Stimulated activated CD4-positive, alpha-beta T cell treated with anti-CD3 and anti-CD28 coated beads, Interleukin-1b, Interleukin-23, amount 100 ng/mL, for 24 hours (primary cell): ENCODE data around the gene TMPRSS3.

Source experiments
- DNase-seq, 4 experiments: peaks; one replicate each; pipeline ENCODE4 v3.0.0-alpha.2; 2020; ENCODE audit warnings: low read depth in 4 of 4, low spot score in 1 of 4

The TMPRSS3 gene

GRCh38 chr21:42374864-42375499, 20.9 kb downstream of the TMPRSS3 start:
- DNase-seq, result no peak

- DNase-seq, result no peak
Observed at GRCh38 chr21:42374457-42374856, 21.4 kb downstream of the TMPRSS3 start.

GRCh38 chr21:42373908-42374455, 21.9 kb downstream of the TMPRSS3 start:
- DNase-seq, result no peak

- DNase-seq, result peak in 2 of 4 experiments; percentile 13 to 28
Observed at GRCh38 chr21:42373196-42373907, 22.5 kb downstream of the TMPRSS3 start.

- DNase-seq, result no peak
Observed at GRCh38 chr21:42370894-42371654, 24.8 kb downstream of the TMPRSS3 start.

GRCh38 chr21:42369821-42370220, 26.0 kb downstream of the TMPRSS3 start:
- no peak for DNase-seq

GRCh38 chr21:42367367-42368165, 28.3 kb downstream of the TMPRSS3 start:
- DNase-seq, result no peak

- no peak for DNase-seq
Observed at GRCh38 chr21:42366292-42367010, 29.4 kb downstream of the TMPRSS3 start, which contains the start of gene TFF1. TSS of gene TFF1 (minus strand) at chr21:42366535. CDS start at chr21:42366495, 40 bp downstream.

GRCh38 chr21:42365770-42366169, 30.1 kb downstream of the TMPRSS3 start:
- no peak for DNase-seq

GRCh38 chr21:42364304-42364865, 31.5 kb downstream of the TMPRSS3 start:
- no peak for DNase-seq

- no peak for DNase-seq
Observed at GRCh38 chr21:42363312-42363711, 32.5 kb downstream of the TMPRSS3 start.

- DNase-seq, result no peak
Observed at GRCh38 chr21:42362700-42363099, 33.2 kb downstream of the TMPRSS3 start.

GRCh38 chr21:42362198-42362597, 33.7 kb downstream of the TMPRSS3 start:
- no peak for DNase-seq

- DNase-seq, result no peak
Observed at GRCh38 chr21:42361286-42361685, 34.6 kb downstream of the TMPRSS3 start.

GRCh38 chr21:42360317-42360716, 35.5 kb downstream of the TMPRSS3 start:
- no peak for DNase-seq

- DNase-seq, result no peak
Observed at GRCh38 chr21:42358937-42359336, 36.9 kb downstream of the TMPRSS3 start.

- DNase-seq, result no peak
Observed at GRCh38 chr21:42358261-42358660, 37.6 kb downstream of the TMPRSS3 start.

- DNase-seq, result no peak
Observed at GRCh38 chr21:42357307-42357706, 38.5 kb downstream of the TMPRSS3 start.

- no peak for DNase-seq
Observed at GRCh38 chr21:42356650-42357049, 39.2 kb downstream of the TMPRSS3 start.

GRCh38 chr21:42356046-42356445, 39.8 kb downstream of the TMPRSS3 start:
- no peak for DNase-seq
